Measurements from ENCODE around the gene FAM131A. TPM values are rescaled to one million over a fixed set of nuclear protein-coding genes. Genes with fewer than 3 reads are reported as not detected.

FAM131A gene
- total RNA-seq, 2 experiments from 2014 or later = 6.5 to 8.7 TPM

DNA sequence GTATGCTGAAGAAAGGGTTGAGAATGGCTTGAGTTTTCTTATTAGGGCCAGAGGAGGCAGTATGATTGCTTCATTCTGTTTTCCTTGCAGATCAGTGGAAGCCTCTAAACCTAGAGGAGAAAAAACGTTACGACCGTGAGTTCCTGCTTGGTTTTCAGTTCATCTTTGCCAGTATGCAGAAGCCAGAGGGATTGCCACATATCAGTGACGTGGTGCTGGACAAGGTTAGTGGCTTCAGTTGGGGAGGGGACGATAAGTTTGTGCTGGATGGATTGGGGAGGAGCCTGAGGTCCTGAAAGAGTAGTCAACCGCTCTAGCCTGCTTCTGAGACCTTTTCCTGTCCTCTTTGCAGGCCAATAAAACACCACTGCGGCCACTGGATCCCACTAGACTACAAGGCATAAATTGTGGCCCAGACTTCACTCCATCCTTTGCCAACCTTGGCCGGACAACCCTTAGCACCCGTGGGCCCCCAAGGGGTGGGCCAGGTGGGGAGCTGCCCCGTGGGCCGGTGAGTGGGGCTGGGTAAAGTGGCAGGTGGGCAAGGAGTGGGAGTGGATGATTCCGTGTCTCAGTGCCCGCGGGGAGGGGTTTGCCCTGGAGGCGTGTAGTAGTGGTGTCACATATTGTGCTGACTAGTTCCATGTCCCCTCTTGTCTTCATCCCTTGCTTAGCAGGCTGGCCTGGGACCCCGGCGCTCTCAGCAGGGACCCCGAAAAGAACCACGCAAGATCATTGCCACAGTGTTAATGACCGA, 14.5 kb upstream of the FAM131A start:
- Mint-ChIP-seq H3K36me3 (ENCODE audit: low read depth) (peaks cover 89% of the 10 kb centered on the region), H3K4me1 (peaks cover 23% of the 10 kb centered on the region), H3K4me3 (no peak overlapping the region), H3K27me3 (no peaks in the 10 kb centered on the region), H3K9me3 (no peaks in the 10 kb centered on the region), H3K27ac (no peak overlapping the region)
- no peak for DNase-seq
- ChIA-PET CTCF (interaction anchor here (1.0 kb wide), 1 partner anchor 29 kb away, joined by 3 read pairs; no protein-coding TSS in a partner anchor), POLR2A (no interaction called here)

- no peaks in the 10 kb centered on the region for H3K9me3 Mint-ChIP-seq
- H3K4me1 Mint-ChIP-seq = peaks cover 19% of the 10 kb centered on the region
- H3K27me3 Mint-ChIP-seq = no peaks in the 10 kb centered on the region
- H3K4me3 Mint-ChIP-seq = no peak overlapping the region
- H3K36me3 Mint-ChIP-seq (ENCODE audit: low read depth) = peaks cover 94% of the 10 kb centered on the region
- DNase-seq = no peak
- ChIA-PET CTCF (interaction anchor here (1.1 kb wide), 1 partner anchor 48 kb away, joined by 3 read pairs; no protein-coding TSS in a partner anchor), POLR2A (interaction anchor here (4.2 kb wide), 1 partner anchor 8 kb away, joined by 18 read pairs; no protein-coding TSS in a partner anchor)
- H3K27ac Mint-ChIP-seq = no peak overlapping the region
These were observed 13.7 kb upstream of the FAM131A start for GRCh38 chr3:184323696-184324095.

DNA sequence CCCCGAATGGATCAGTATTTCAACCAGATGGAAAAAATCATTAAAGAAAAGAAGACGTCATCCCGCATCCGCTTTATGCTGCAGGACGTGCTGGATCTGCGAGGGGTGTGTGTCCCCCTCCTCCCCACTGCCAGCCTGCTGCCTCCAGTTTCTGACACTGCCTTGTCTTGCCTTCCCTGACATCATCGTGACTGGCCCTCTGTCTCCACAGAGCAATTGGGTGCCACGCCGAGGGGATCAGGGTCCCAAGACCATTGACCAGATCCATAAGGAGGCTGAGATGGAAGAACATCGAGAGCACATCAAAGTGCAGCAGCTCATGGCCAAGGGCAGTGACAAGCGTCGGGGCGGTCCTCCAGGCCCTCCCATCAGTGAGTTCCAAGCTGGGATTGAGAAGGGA, 12.1 kb upstream of the FAM131A start:
- no peaks in the 10 kb centered on the region for H3K9me3 Mint-ChIP-seq
- H3K4me1 Mint-ChIP-seq = peaks cover 15% of the 10 kb centered on the region
- H3K36me3 Mint-ChIP-seq (ENCODE audit: low read depth) = peaks cover 97% of the 10 kb centered on the region
- no peak for DNase-seq
- H3K27ac Mint-ChIP-seq = no peak overlapping the region
- ChIA-PET CTCF (no interaction called here), POLR2A (interaction anchor here (1.2 to 4.2 kb wide), 2 partner anchors 10 to 200 kb away, joined by 3 to 18 read pairs; no protein-coding TSS in a partner anchor)
- H3K27me3 Mint-ChIP-seq = no peaks in the 10 kb centered on the region
- H3K4me3 Mint-ChIP-seq = no peak overlapping the region

- no peak for DNase-seq
- Mint-ChIP-seq H3K9me3 (no peaks in the 10 kb centered on the region), H3K4me3 (no peak overlapping the region), H3K36me3 (ENCODE audit: low read depth) (peaks cover 95% of the 10 kb centered on the region), H3K4me1 (peaks cover 12% of the 10 kb centered on the region), H3K27ac (peak overlapping the region; percentile 42), H3K27me3 (no peaks in the 10 kb centered on the region)
- CTCF ChIA-PET = no interaction called here
- POLR2A ChIA-PET = interaction anchor here (1.2 to 4.2 kb wide), 2 partner anchors 10 to 199 kb away, joined by 3 to 18 read pairs; no protein-coding TSS in a partner anchor
These were observed 11.6 kb upstream of the FAM131A start for GRCh38 chr3:184325715-184326369.

DNA sequence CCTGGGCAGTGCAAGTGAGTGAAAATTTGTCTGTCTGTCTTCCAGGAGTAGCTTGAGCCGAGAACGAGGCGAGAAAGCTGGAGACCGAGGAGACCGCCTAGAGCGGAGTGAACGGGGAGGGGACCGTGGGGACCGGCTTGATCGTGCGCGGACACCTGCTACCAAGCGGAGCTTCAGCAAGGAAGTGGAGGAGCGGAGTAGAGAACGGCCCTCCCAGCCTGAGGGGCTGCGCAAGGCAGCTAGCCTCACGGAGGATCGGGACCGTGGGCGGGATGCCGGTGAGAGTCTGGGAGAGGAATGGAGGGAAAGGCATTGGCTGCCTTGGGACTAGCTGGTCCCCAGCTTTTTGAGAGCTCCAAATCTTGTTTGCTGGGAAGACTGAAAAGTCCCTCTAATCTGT, 10.2 kb upstream of the FAM131A start:
- peaks cover 19% of the 10 kb centered on the region for H3K4me1 Mint-ChIP-seq

GRCh38 chr3:184328516-184328915, 8.9 kb upstream of the FAM131A start:
- ChIA-PET CTCF (no interaction called here), POLR2A (interaction anchor here (1.0 to 1.4 kb wide), 2 partner anchors 9 kb away, joined by 4 read pairs; partner anchors contain the start of gene FAM131A)
- Mint-ChIP-seq H3K36me3 (ENCODE audit: low read depth) (peaks cover 95% of the 10 kb centered on the region), H3K27ac (peak overlapping the region; percentile 27), H3K9me3 (no peaks in the 10 kb centered on the region), H3K27me3 (no peaks in the 10 kb centered on the region), H3K4me1 (peaks cover 33% of the 10 kb centered on the region), H3K4me3 (no peak overlapping the region)
- no peak for DNase-seq

More for the DNA sequence above, 10.2 kb upstream of the FAM131A start:
- no peak overlapping the region for H3K4me3 Mint-ChIP-seq
- DNase-seq = no peak
- H3K27ac Mint-ChIP-seq = no peak overlapping the region
- H3K36me3 Mint-ChIP-seq (ENCODE audit: low read depth) = peaks cover 95% of the 10 kb centered on the region
- ChIA-PET POLR2A (interaction anchor here (1.3 to 4.2 kb wide), 3 partner anchors 11 to 34 kb away, joined by 3 to 18 read pairs (median 3); no protein-coding TSS in a partner anchor), CTCF (interaction anchor here (0.8 to 1.0 kb wide), 2 partner anchors 27 to 77 kb away, joined by 3 read pairs; partner anchors contain the start of gene EEF1AKMT4)
- no peaks in the 10 kb centered on the region for H3K9me3 Mint-ChIP-seq
- no peaks in the 10 kb centered on the region for H3K27me3 Mint-ChIP-seq

- Mint-ChIP-seq H3K4me1 (peaks cover 60% of the 10 kb centered on the region), H3K27ac (peak overlapping the region; percentile 93), H3K36me3 (ENCODE audit: low read depth) (peaks cover 71% of the 10 kb centered on the region), H3K9me3 (no peaks in the 10 kb centered on the region), H3K4me3 (no peak overlapping the region), H3K27me3 (no peaks in the 10 kb centered on the region)
- CTCF ChIA-PET = no interaction called here
- POLR2A ChIA-PET = interaction anchor here (1.6 kb wide), 1 partner anchor 16 kb away, joined by 7 read pairs; no protein-coding TSS in a partner anchor
- no peak for DNase-seq
These were observed 4.9 kb upstream of the FAM131A start for GRCh38 chr3:184332370-184333090.

- peaks cover 65% of the 10 kb centered on the region for H3K4me1 Mint-ChIP-seq
- no peak for DNase-seq
- peak overlapping the region; percentile 93 for H3K27ac Mint-ChIP-seq
- H3K27me3 Mint-ChIP-seq = no peaks in the 10 kb centered on the region
- ChIA-PET CTCF (no interaction called here), POLR2A (interaction anchor here (1.6 kb wide), 1 partner anchor 17 kb away, joined by 7 read pairs; no protein-coding TSS in a partner anchor)
- peaks cover 64% of the 10 kb centered on the region for H3K36me3 Mint-ChIP-seq (ENCODE audit: low read depth)
- no peaks in the 10 kb centered on the region for H3K9me3 Mint-ChIP-seq
- no peak overlapping the region for H3K4me3 Mint-ChIP-seq
These were observed 4.2 kb upstream of the FAM131A start for GRCh38 chr3:184333190-184333589.

GRCh38 chr3:184333700-184334099, 3.7 kb upstream of the FAM131A start:
- H3K27ac Mint-ChIP-seq = peak overlapping the region; percentile 93
- no peaks in the 10 kb centered on the region for H3K9me3 Mint-ChIP-seq
- H3K36me3 Mint-ChIP-seq (ENCODE audit: low read depth) = peaks cover 59% of the 10 kb centered on the region
- H3K27me3 Mint-ChIP-seq = no peaks in the 10 kb centered on the region
- CTCF ChIA-PET = no interaction called here
- peaks cover 65% of the 10 kb centered on the region for H3K4me1 Mint-ChIP-seq
- H3K4me3 Mint-ChIP-seq = no peak overlapping the region
- POLR2A ChIA-PET = interaction anchor here (1.6 kb wide), 1 partner anchor 17 kb away, joined by 7 read pairs; no protein-coding TSS in a partner anchor
- DNase-seq = no peak

DNA sequence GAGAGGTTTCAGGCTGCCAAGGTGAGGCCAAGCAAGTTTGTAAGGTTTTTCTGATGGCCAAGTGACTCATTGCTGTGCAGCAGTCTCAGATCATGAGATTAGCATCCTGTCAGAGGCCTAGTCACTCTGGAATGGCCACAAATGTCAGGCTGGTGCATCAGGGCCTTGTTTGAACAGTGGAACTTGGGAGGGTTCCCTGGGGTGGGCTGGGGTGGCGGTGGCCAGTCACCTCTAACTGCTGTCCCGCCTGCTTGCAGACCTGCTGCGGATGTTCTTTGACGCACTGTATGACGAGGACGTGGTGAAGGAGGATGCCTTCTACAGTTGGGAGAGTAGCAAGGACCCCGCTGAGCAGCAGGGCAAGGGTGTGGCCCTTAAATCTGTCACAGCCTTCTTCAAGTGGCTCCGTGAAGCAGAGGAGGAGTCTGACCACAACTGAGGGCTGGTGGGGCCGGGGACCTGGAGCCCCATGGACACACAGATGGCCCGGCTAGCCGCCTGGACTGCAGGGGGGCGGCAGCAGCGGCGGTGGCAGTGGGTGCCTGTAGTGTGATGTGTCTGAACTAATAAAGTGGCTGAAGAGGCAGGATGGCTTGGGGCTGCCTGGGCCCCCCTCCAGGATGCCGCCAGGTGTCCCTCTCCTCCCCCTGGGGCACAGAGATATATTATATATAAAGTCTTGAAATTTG, 2.8 kb upstream of the FAM131A start:
- peak; percentile 58 for DNase-seq
- Mint-ChIP-seq H3K4me3 (peak overlapping the region; percentile 35), H3K27ac (peak overlapping the region; percentile 93), H3K4me1 (peaks cover 62% of the 10 kb centered on the region), H3K27me3 (no peaks in the 10 kb centered on the region), H3K36me3 (ENCODE audit: low read depth) (peaks cover 50% of the 10 kb centered on the region), H3K9me3 (no peaks in the 10 kb centered on the region)
- ChIA-PET CTCF (no interaction called here), POLR2A (interaction anchor here (0.9 kb wide), 1 partner anchor 18 kb away, joined by 5 read pairs; no protein-coding TSS in a partner anchor)

GRCh38 chr3:184335291-184335660, 2.1 kb upstream of the FAM131A start:
- H3K4me3 Mint-ChIP-seq = peak overlapping the region; percentile 78
- no peaks in the 10 kb centered on the region for H3K27me3 Mint-ChIP-seq
- peak overlapping the region; percentile 93 for H3K27ac Mint-ChIP-seq
- no peaks in the 10 kb centered on the region for H3K9me3 Mint-ChIP-seq
- DNase-seq = no peak
- H3K36me3 Mint-ChIP-seq (ENCODE audit: low read depth) = peaks cover 46% of the 10 kb centered on the region
- H3K4me1 Mint-ChIP-seq = peaks cover 60% of the 10 kb centered on the region
- ChIA-PET POLR2A (interaction anchor here (0.7 to 1.0 kb wide), 3 partner anchors 19 to 28 kb away, joined by 3 to 5 read pairs (median 4); partner anchors contain the start of genes CLCN2 and POLR2H), CTCF (no interaction called here)

All from activated CD4-positive, alpha-beta memory T cell treated with anti-CD3 and anti-CD28 coated beads, Interleukin-2, amount 10 ng/mL, durations not matched to agents 7 days and 5 days (primary cell).